ENCODE measurements around the gene HSPB9. TPM values are rescaled to one million over a fixed set of nuclear protein-coding genes. Genes with fewer than 3 reads are reported as not detected.

The HSPB9 gene
- total RNA-seq, 1 donor from 2014 or later, result 0.65 TPM

DNA sequence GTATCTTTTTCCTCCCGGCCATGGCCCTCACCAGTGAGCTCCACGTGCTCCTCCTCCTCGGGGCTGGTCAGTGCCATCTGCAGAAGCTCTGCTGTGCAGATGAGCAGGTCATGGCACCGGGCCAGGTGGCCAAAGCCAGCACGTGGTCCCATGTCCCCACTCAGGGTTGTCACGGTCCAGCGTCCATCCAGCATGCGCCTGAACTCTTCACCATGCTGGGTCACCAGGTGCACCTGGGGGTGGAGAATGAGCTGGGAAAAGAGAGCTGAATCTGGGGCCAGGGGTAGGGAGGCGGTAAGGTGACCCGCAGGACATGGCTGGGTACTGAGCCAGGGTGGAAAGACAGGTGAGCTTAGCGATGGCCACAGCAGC, 11.4 kb upstream of the HSPB9 start:
- Mint-ChIP-seq H3K27ac (no peak overlapping the region), H3K4me1 (peaks cover 17% of the 10 kb centered on the region), H3K36me3 (peaks cover 3% of the 10 kb centered on the region), H3K4me3 (no peak overlapping the region), H3K27me3 (ENCODE audit: insufficient read depth, low read depth) (peaks cover 7% of the 10 kb centered on the region), H3K9me3 (no peaks in the 10 kb centered on the region)
- Histone ChIP-seq H3F3A (ENCODE audit: low read depth) (no peaks in the 10 kb centered on the region), H3K4me2 (no peak overlapping the region), H3K27ac (no peak overlapping the region), H3K36me3 (no peaks in the 10 kb centered on the region), H4K20me1 (ENCODE audit: low read depth) (no peaks in the 10 kb centered on the region), H3K79me2 (ENCODE audit: low read depth) (no peaks in the 10 kb centered on the region), H3K9ac (no peak overlapping the region), H3K4me3 (no peak overlapping the region), H3K4me1 (peaks cover 4% of the 10 kb centered on the region), H3K27me3 (peaks cover 12% of the 10 kb centered on the region), H2AFZ (replicated peaks) (no peak overlapping the region), H3K9me3 (ENCODE audit: low read depth) (no peaks in the 10 kb centered on the region)
- no peak for TF ChIP-seq EZH2phosphoT487 (IDR thresholded peaks at IDR 0.05)
- TF ChIP-seq EZH2 (IDR thresholded peaks at IDR 0.05), result no peak
- TF ChIP-seq, protein P1, sequence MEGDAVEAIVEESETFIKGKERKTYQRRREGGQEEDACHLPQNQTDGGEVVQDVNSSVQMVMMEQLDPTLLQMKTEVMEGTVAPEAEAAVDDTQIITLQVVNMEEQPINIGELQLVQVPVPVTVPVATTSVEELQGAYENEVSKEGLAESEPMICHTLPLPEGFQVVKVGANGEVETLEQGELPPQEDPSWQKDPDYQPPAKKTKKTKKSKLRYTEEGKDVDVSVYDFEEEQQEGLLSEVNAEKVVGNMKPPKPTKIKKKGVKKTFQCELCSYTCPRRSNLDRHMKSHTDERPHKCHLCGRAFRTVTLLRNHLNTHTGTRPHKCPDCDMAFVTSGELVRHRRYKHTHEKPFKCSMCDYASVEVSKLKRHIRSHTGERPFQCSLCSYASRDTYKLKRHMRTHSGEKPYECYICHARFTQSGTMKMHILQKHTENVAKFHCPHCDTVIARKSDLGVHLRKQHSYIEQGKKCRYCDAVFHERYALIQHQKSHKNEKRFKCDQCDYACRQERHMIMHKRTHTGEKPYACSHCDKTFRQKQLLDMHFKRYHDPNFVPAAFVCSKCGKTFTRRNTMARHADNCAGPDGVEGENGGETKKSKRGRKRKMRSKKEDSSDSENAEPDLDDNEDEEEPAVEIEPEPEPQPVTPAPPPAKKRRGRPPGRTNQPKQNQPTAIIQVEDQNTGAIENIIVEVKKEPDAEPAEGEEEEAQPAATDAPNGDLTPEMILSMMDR (IDR thresholded peaks at IDR 0.05), result no peak
- no peak for DNase-seq (ENCODE audit: low spot score)

DNA sequence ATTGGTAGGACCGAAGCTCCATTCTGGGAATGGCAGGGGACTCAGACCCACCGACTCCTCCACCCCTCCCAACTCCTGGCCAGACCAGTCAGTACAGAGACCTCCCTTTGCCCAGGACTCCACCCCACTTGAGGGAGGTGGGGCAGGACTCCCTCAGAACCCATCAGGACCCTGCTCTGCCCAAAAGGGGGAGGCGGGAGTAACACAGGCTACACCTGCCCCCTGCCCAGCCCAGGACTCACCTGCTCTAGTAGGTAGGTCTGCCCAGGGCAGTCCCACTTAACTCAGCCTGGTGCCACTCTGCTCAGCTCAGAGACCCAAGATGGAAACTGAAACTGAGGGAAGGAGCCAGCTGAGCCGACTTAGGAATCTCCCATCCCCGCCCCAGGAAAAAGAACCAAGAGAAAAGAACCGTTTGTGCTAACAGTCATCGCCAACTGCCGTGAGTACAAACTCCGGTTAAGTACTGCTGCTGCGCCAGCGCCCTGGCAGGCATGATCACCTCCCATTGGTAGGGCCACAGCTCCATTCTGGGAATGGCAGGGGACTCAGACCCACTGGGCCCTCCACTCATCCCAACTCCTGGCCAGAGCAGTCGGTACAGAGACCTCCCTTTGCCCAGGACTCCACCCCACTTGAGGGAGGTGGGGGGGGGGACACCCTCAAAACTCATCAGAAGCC, 10.6 kb upstream of the HSPB9 start:
- Histone ChIP-seq H3K36me3 (no peaks in the 10 kb centered on the region), H3K4me2 (no peak overlapping the region)

DNA sequence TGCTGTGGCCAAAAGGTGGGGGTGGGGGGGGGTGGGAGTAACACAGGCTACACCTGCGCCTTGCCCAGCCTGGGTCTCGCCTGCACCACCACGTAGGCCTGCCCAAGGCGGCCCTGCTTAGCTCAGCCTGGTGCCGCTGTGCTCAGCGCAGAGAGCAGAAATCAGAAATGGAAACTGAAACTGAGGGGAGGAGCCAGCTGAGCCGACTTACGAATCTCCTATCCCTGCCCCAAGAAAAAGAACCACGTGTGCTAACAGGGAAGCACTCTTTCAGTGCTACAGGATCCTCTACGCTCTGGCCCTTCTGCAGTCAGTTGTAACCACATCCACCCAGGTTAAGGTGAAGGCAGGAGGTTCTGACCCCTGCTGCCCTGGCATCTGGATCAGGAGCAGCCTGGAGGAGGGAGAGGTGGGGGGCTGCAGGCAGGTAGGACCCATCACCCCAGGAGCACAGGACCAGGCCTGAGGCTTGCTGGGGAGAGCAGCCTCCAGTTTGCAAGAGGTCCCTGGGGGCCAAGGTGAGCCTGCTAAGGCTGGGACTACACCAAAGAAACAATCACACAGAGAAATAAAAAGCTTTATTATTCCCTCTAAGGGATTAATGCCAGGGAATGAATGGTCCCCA, 9.9 kb upstream of the HSPB9 start, which contains the start of gene DHX58:
TSS of gene DHX58 (minus strand) at position 163 of the 625 bp plus-strand sequence. CDS start 822 bp downstream, outside the sequence.
- no peaks in the 10 kb centered on the region for H3K9me3 Mint-ChIP-seq
- no peak within 1 kb of the TSS for H3K27ac Mint-ChIP-seq
- Histone ChIP-seq H3K36me3 (no peaks in the 10 kb centered on the region), H2AFZ (replicated peaks) (no peak within 1 kb of the TSS), H3K9ac (no peak within 1 kb of the TSS), H3K4me1 (peaks cover 4% of the 10 kb centered on the region), H3K79me2 (ENCODE audit: low read depth) (no peaks in the 10 kb centered on the region), H3K27ac (no peak within 1 kb of the TSS), H4K20me1 (ENCODE audit: low read depth) (no peaks in the 10 kb centered on the region), H3K9me3 (ENCODE audit: low read depth) (no peaks in the 10 kb centered on the region), H3K27me3 (no peaks in the 10 kb centered on the region), H3F3A (ENCODE audit: low read depth) (no peaks in the 10 kb centered on the region), H3K4me2 (no peak within 1 kb of the TSS), H3K4me3 (no peak within 1 kb of the TSS)
- peaks cover 20% of the 10 kb centered on the region for H3K4me1 Mint-ChIP-seq
- no peak for DNase-seq (ENCODE audit: low spot score)
- TF ChIP-seq EZH2 (IDR thresholded peaks at IDR 0.05), result no peak
- TF ChIP-seq EZH2phosphoT487 (IDR thresholded peaks at IDR 0.05), result no peak
- peaks cover 4% of the 10 kb centered on the region for H3K27me3 Mint-ChIP-seq (ENCODE audit: insufficient read depth, low read depth)
- peak within 1 kb of the TSS; percentile 50 for H3K4me3 Mint-ChIP-seq
- H3K36me3 Mint-ChIP-seq, result peaks cover 4% of the 10 kb centered on the region

More for the DNA sequence above, 10.6 kb upstream of the HSPB9 start:
- H3F3A ChIP-seq (ENCODE audit: low read depth), result no peaks in the 10 kb centered on the region
- H3K4me1 Mint-ChIP-seq, result peaks cover 20% of the 10 kb centered on the region
- peaks cover 4% of the 10 kb centered on the region for H3K4me1 ChIP-seq
- H3K4me3 Mint-ChIP-seq, result no peak overlapping the region
- peaks cover 5% of the 10 kb centered on the region for H3K27me3 ChIP-seq
- no peak overlapping the region for H2AFZ ChIP-seq (replicated peaks)
- no peak overlapping the region for H3K4me3 ChIP-seq
- no peak for TF ChIP-seq EZH2phosphoT487 (IDR thresholded peaks at IDR 0.05)
- TF ChIP-seq, protein P1 (IDR thresholded peaks at IDR 0.05), result no peak
- no peak for TF ChIP-seq EZH2 (IDR thresholded peaks at IDR 0.05)
- H3K27me3 Mint-ChIP-seq (ENCODE audit: insufficient read depth, low read depth), result peaks cover 3% of the 10 kb centered on the region
- no peak overlapping the region for H3K27ac ChIP-seq
- H3K9me3 Mint-ChIP-seq, result no peaks in the 10 kb centered on the region
- no peaks in the 10 kb centered on the region for H3K9me3 ChIP-seq (ENCODE audit: low read depth)
- no peak overlapping the region for H3K9ac ChIP-seq
- peaks cover 4% of the 10 kb centered on the region for H3K36me3 Mint-ChIP-seq
- no peak overlapping the region for H3K27ac Mint-ChIP-seq
- H4K20me1 ChIP-seq (ENCODE audit: low read depth), result no peaks in the 10 kb centered on the region
- no peak for DNase-seq (ENCODE audit: low spot score)
- H3K79me2 ChIP-seq (ENCODE audit: low read depth), result no peaks in the 10 kb centered on the region
